ENCODE results near the gene GID4.

Gene GID4

DNA sequence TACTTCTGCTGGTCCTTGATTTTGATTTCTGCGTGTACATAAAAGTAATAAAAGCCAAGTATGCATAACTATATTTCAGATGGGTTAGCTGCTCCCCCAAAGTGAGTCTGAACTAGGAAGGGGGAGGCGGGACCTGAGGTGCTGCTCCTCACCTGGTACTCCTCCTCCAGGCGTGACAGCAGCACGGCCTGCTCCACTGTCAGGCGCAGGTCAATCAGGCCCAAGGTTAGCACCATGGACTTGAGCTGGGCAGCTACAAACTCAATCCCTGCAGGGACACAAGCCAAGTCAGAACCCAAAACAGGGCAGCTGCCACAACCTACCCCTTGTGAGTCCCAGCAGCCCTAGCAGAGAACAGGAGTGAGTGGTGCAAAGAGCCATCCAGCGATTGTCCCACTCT, 18.2 kb upstream of the GID4 start:
- Histone ChIP-seq H4K91ac (ENCODE audit: low read length) (no peak overlapping the region), H3K4me3 (ENCODE audit: insufficient read depth in 1 of 2, low read depth in 1 of 2, low read length in 2 of 2) (no peak overlapping the region), H3K4me2 (ENCODE audit: low read length, poor library complexity, severe bottlenecking) (no peak overlapping the region), H2BK120ac (ENCODE audit: low read depth, low read length) (no peak overlapping the region), H2AK5ac (ENCODE audit: low read length, severe bottlenecking) (no peak overlapping the region), H3K27ac (ENCODE audit: low read length, poor library complexity, severe bottlenecking) (no peak overlapping the region), H3K9me3 (ENCODE audit: control insufficient read depth, low read length) (no peaks in the 10 kb centered on the region), H3K27me3 (ENCODE audit: control insufficient read depth in 1 of 2, insufficient read depth in 1 of 2, low read length in 2 of 2) (no peaks in the 10 kb centered on the region), H2AFZ (ENCODE audit: low read depth, low read length) (no peak overlapping the region), H3K4me1 (ENCODE audit: control insufficient read depth, insufficient read depth, low read depth, low read length) (peaks cover 13% of the 10 kb centered on the region), H2BK12ac (ENCODE audit: low read length in 2 of 2) (no peak overlapping the region), H3K23ac (ENCODE audit: low read length in 2 of 2) (no peak overlapping the region), H3K14ac (ENCODE audit: low read length in 2 of 2) (no peak overlapping the region), H3K79me1 (replicated peaks; ENCODE audit: low read length, poor library complexity, severe bottlenecking) (peaks cover 3% of the 10 kb centered on the region), H3K36me3 (ENCODE audit: control insufficient read depth in 1 of 2, insufficient read depth in 2 of 2, low read depth in 1 of 2, low read length in 2 of 2) (peaks cover 16 to 39% of the 10 kb centered on the region in 2 experiments), H3K4ac (ENCODE audit: low read depth in 1 of 2, low read length in 2 of 2) (no peak overlapping the region), H4K8ac (ENCODE audit: low read length) (no peak overlapping the region), H2BK15ac (ENCODE audit: low read depth, poor library complexity, severe bottlenecking) (no peak overlapping the region), H3K18ac (ENCODE audit: low read depth in 1 of 2, low read length in 2 of 2) (no peak overlapping the region), H2BK5ac (ENCODE audit: low read depth, low read length, poor library complexity, severe bottlenecking) (no peak overlapping the region), H3K9ac (ENCODE audit: low read length) (no peak overlapping the region)
- WGBS = over 99% methylated on average over 6 of the region's 6 CpGs
- DNase-seq = no peak

GRCh38 chr17:18021372-18021771, 17.8 kb upstream of the GID4 start:
- DNase-seq = no peak
- no peak overlapping the region for H2AK5ac ChIP-seq (ENCODE audit: low read length, severe bottlenecking)
- no peak overlapping the region for H4K8ac ChIP-seq (ENCODE audit: low read length)
- H3K79me1 ChIP-seq (replicated peaks; ENCODE audit: low read length, poor library complexity, severe bottlenecking) = peaks cover 4% of the 10 kb centered on the region
- H2BK120ac ChIP-seq (ENCODE audit: low read depth, low read length) = no peak overlapping the region
- H3K27ac ChIP-seq (ENCODE audit: low read length, poor library complexity, severe bottlenecking) = no peak overlapping the region
- no peak overlapping the region for H3K18ac ChIP-seq (ENCODE audit: low read depth in 1 of 2, low read length in 2 of 2)
- H3K9ac ChIP-seq (ENCODE audit: low read length) = no peak overlapping the region
- H3K23ac ChIP-seq (ENCODE audit: low read length in 2 of 2) = no peak overlapping the region
- no peak overlapping the region for H4K91ac ChIP-seq (ENCODE audit: low read length)
- no peaks in the 10 kb centered on the region for H3K9me3 ChIP-seq (ENCODE audit: control insufficient read depth, low read length)
- 98% methylated on average over 5 of the region's 5 CpGs for WGBS
- H3K36me3 ChIP-seq (ENCODE audit: control insufficient read depth in 1 of 2, insufficient read depth in 2 of 2, low read depth in 1 of 2, low read length in 2 of 2) = peaks cover 16 to 42% of the 10 kb centered on the region in 2 experiments
- H2AFZ ChIP-seq (ENCODE audit: low read depth, low read length) = no peak overlapping the region
- no peak overlapping the region for H3K4me3 ChIP-seq (ENCODE audit: insufficient read depth in 1 of 2, low read depth in 1 of 2, low read length in 2 of 2)
- no peak overlapping the region for H2BK15ac ChIP-seq (ENCODE audit: low read depth, poor library complexity, severe bottlenecking)
- H2BK5ac ChIP-seq (ENCODE audit: low read depth, low read length, poor library complexity, severe bottlenecking) = no peak overlapping the region
- no peak overlapping the region for H2BK12ac ChIP-seq (ENCODE audit: low read length in 2 of 2)
- H3K4me1 ChIP-seq (ENCODE audit: control insufficient read depth, insufficient read depth, low read depth, low read length) = peaks cover 15% of the 10 kb centered on the region
- no peak overlapping the region for H3K4me2 ChIP-seq (ENCODE audit: low read length, poor library complexity, severe bottlenecking)
- no peaks in the 10 kb centered on the region for H3K27me3 ChIP-seq (ENCODE audit: control insufficient read depth in 1 of 2, insufficient read depth in 1 of 2, low read length in 2 of 2)
- no peak overlapping the region for H3K4ac ChIP-seq (ENCODE audit: low read depth in 1 of 2, low read length in 2 of 2)
- H3K14ac ChIP-seq (ENCODE audit: low read length in 2 of 2) = no peak overlapping the region

DNA sequence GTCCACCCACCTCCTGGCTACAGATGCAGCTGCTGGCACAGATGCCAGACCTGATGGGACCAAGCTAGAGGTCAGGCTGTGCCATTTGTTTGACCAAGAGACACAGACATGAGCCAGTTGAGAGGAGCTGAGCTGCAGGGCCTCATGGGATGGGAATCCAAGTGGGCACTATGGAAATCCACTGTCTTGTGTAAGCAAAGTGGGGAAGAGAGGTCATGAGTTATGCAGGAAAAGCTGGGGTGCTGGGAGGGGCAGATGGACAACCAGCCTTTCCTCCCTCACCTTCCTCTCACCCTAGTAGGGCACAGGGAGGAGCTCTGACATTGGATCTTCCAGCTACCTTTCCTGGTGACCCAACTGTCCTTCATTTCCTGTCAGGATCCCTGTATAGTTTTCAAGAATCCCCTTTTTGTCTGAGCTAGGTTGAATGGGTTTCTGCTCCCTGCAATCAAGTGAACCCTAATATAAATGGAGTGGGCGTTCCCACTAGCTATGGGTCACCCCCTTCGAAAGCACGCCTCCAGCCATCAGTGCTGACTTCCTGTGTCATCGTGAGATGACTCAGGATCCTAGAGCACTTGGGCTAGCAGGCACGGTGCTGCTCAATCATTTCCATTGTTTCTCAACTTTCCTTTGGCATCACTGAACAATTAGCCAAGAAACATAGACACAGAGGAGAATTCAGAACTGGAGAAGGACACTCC, 13.8 kb upstream of the GID4 start:
- no peak overlapping the region for H3K18ac ChIP-seq (ENCODE audit: low read depth in 1 of 2, low read length in 2 of 2)
- H3K9ac ChIP-seq (ENCODE audit: low read length) = peak overlapping the region; percentile 60
- H2AFZ ChIP-seq (ENCODE audit: low read depth, low read length) = no peak overlapping the region
- no peak overlapping the region for H3K4me2 ChIP-seq (ENCODE audit: low read length, poor library complexity, severe bottlenecking)
- no peak overlapping the region for H3K23ac ChIP-seq (ENCODE audit: low read length in 2 of 2)
- no peak overlapping the region for H3K27ac ChIP-seq (ENCODE audit: low read length, poor library complexity, severe bottlenecking)
- peaks cover 16% of the 10 kb centered on the region for H3K79me1 ChIP-seq (replicated peaks; ENCODE audit: low read length, poor library complexity, severe bottlenecking)
- DNase-seq = peak; percentile 78
- peaks cover 4% of the 10 kb centered on the region for H3K4me1 ChIP-seq (ENCODE audit: control insufficient read depth, insufficient read depth, low read depth, low read length)
- H3K4ac ChIP-seq (ENCODE audit: low read depth in 1 of 2, low read length in 2 of 2) = no peak overlapping the region
- peak overlapping the region in 1 of 2 experiments; percentile 31 for H3K4me3 ChIP-seq (ENCODE audit: insufficient read depth in 1 of 2, low read depth in 1 of 2, low read length in 2 of 2)
- H2BK120ac ChIP-seq (ENCODE audit: low read depth, low read length) = no peak overlapping the region
- no peak overlapping the region for H2BK5ac ChIP-seq (ENCODE audit: low read depth, low read length, poor library complexity, severe bottlenecking)
- no peaks in the 10 kb centered on the region for H3K9me3 ChIP-seq (ENCODE audit: control insufficient read depth, low read length)
- peaks cover 18 to 31% of the 10 kb centered on the region in 2 experiments for H3K36me3 ChIP-seq (ENCODE audit: control insufficient read depth in 1 of 2, insufficient read depth in 2 of 2, low read depth in 1 of 2, low read length in 2 of 2)
- H2BK12ac ChIP-seq (ENCODE audit: low read length in 2 of 2) = no peak overlapping the region
- H4K91ac ChIP-seq (ENCODE audit: low read length) = no peak overlapping the region
- no peak overlapping the region for H2BK15ac ChIP-seq (ENCODE audit: low read depth, poor library complexity, severe bottlenecking)
- no peak overlapping the region for H4K8ac ChIP-seq (ENCODE audit: low read length)
- H2AK5ac ChIP-seq (ENCODE audit: low read length, severe bottlenecking) = no peak overlapping the region
- no peaks in the 10 kb centered on the region for H3K27me3 ChIP-seq (ENCODE audit: control insufficient read depth in 1 of 2, insufficient read depth in 1 of 2, low read length in 2 of 2)
- H3K14ac ChIP-seq (ENCODE audit: low read length in 2 of 2) = no peak overlapping the region
- WGBS = 44% methylated on average over 5 of the region's 5 CpGs

DNA sequence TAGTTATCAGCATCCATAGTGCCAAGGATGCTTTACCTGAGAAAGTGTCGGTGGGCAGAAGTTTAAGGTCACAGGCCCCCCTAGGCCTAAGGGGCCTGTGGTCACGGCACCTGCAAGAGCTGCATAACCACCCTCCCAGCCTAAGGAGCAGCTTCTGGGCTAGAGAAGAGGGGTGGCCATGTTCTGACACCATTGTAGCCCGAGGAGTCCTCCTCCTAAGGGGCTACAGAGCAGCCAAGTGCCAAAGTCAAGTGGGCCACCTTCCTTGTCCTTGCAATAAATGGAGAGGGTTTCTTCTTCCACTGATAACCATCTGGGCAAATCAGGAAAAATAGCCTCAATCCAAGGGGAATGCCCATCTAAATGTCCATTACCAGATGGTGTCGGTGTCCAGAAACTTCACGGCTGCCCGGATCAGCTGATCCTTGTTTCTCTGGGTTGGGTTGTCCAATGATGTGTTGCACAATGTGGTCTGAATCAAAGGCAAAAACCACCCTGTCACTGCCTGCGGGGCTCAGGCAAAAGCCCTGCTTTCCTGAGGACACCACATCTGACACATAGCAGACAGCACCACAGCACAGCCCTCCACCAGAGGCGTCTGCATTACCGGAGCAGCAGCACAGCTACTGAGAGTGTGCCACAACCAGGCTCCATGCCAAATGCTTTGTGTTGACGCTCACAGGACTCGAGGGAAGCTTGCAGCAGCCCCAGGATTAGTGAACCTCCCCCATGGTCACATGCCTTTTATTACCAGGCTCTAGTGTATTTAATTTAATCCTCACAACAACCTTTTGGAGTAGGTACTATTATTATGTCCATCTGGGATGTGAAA, 13.0 kb upstream of the GID4 start:
- Histone ChIP-seq H2AFZ (ENCODE audit: low read depth, low read length) (no peak overlapping the region), H3K4me2 (ENCODE audit: low read length, poor library complexity, severe bottlenecking) (no peak overlapping the region), H2BK12ac (ENCODE audit: low read length in 2 of 2) (no peak overlapping the region), H4K8ac (ENCODE audit: low read length) (no peak overlapping the region), H3K4me3 (ENCODE audit: insufficient read depth in 1 of 2, low read depth in 1 of 2, low read length in 2 of 2) (peak overlapping the region in 1 of 2 experiments; percentile 31), H3K36me3 (ENCODE audit: control insufficient read depth in 1 of 2, insufficient read depth in 2 of 2, low read depth in 1 of 2, low read length in 2 of 2) (peaks cover 17 to 27% of the 10 kb centered on the region in 2 experiments), H3K23ac (ENCODE audit: low read length in 2 of 2) (no peak overlapping the region), H3K9me3 (ENCODE audit: control insufficient read depth, low read length) (no peaks in the 10 kb centered on the region), H3K18ac (ENCODE audit: low read depth in 1 of 2, low read length in 2 of 2) (no peak overlapping the region), H3K27ac (ENCODE audit: low read length, poor library complexity, severe bottlenecking) (no peak overlapping the region), H3K4me1 (ENCODE audit: control insufficient read depth, insufficient read depth, low read depth, low read length) (peaks cover 4% of the 10 kb centered on the region), H4K91ac (ENCODE audit: low read length) (no peak overlapping the region), H2AK5ac (ENCODE audit: low read length, severe bottlenecking) (no peak overlapping the region), H2BK5ac (ENCODE audit: low read depth, low read length, poor library complexity, severe bottlenecking) (no peak overlapping the region), H3K14ac (ENCODE audit: low read length in 2 of 2) (no peak overlapping the region), H3K27me3 (ENCODE audit: control insufficient read depth in 1 of 2, insufficient read depth in 1 of 2, low read length in 2 of 2) (no peaks in the 10 kb centered on the region), H3K79me1 (replicated peaks; ENCODE audit: low read length, poor library complexity, severe bottlenecking) (peaks cover 16% of the 10 kb centered on the region), H3K9ac (ENCODE audit: low read length) (peak overlapping the region; percentile 60), H2BK15ac (ENCODE audit: low read depth, poor library complexity, severe bottlenecking) (no peak overlapping the region), H3K4ac (ENCODE audit: low read depth in 1 of 2, low read length in 2 of 2) (no peak overlapping the region), H2BK120ac (ENCODE audit: low read depth, low read length) (no peak overlapping the region)
- 88% methylated on average over 11 of the region's 11 CpGs for WGBS
- DNase-seq = peak; percentile 75
